NCI-H1048 (cell line): ENCODE data around the gene RMRP.
"Not testable (repeated sequence)": the region's sequence is repeated elsewhere in the genome, so short reads cannot be mapped to it uniquely, and the experiment has no call there.

Experiments used
- DNase-seq: peaks from one replicate; lab custom pipeline; 2025; lab: John Stamatoyannopoulos, UW

The RMRP gene

GRCh38 chr9:35641478-35641877 is 16.3 kb downstream of the RMRP start:
- not testable (repeated sequence) for DNase-seq

- not testable (repeated sequence) for DNase-seq
These were observed 17.4 kb downstream of the RMRP start for GRCh38 chr9:35640431-35640830.

GRCh38 chr9:35639631-35640030 is 18.2 kb downstream of the RMRP start:
- DNase-seq: no peak

GRCh38 chr9:35639225-35639624 is 18.6 kb downstream of the RMRP start:
- not testable (repeated sequence) for DNase-seq

- DNase-seq: not testable (repeated sequence)
These were observed 19.1 kb downstream of the RMRP start for GRCh38 chr9:35638751-35639150.

GRCh38 chr9:35637427-35637955 is 20.3 kb downstream of the RMRP start:
- DNase-seq: not testable (repeated sequence)

GRCh38 chr9:35636877-35637246 is 21.0 kb downstream of the RMRP start:
- DNase-seq: not testable (repeated sequence)

GRCh38 chr9:35636135-35636876 is 21.5 kb downstream of the RMRP start:
- DNase-seq: no peak

- no peak for DNase-seq
These were observed 22.1 kb downstream of the RMRP start for GRCh38 chr9:35635730-35636129.

GRCh38 chr9:35629597-35629996 is 28.2 kb downstream of the RMRP start:
- DNase-seq: no peak

- no peak for DNase-seq
These were observed 29.3 kb downstream of the RMRP start for GRCh38 chr9:35628389-35628991.

GRCh38 chr9:35627575-35627974 is 30.2 kb downstream of the RMRP start:
- DNase-seq: no peak

- DNase-seq: no peak
These were observed 38.0 kb downstream of the RMRP start for GRCh38 chr9:35619800-35620158.

- no peak for DNase-seq
These were observed 38.7 kb downstream of the RMRP start for GRCh38 chr9:35618854-35619799.

GRCh38 chr9:35618325-35618727 is 39.5 kb downstream of the RMRP start, which contains the start of gene CD72:
Gene CD72, minus strand, starts transcription at chr9:35618413. Its CDS starts 110 bp downstream, at chr9:35618303.
- no peak for DNase-seq

GRCh38 chr9:35617548-35617947 is 40.3 kb downstream of the RMRP start:
- DNase-seq: no peak

GRCh38 chr9:35616681-35617459 is 40.9 kb downstream of the RMRP start:
- DNase-seq: no peak

GRCh38 chr9:35615981-35616680 is 41.7 kb downstream of the RMRP start:
- DNase-seq: no peak

- no peak for DNase-seq
These were observed 45.0 kb downstream of the RMRP start for GRCh38 chr9:35612843-35613242.

- DNase-seq: not testable (repeated sequence)
These were observed 45.8 kb downstream of the RMRP start for GRCh38 chr9:35612066-35612465.
